DMS153 treated with DMSO at 0.1 percent for 48 hours (cell line): ENCODE data around the gene PNMA8C.
"Not testable (repeated sequence)": the region's sequence is repeated elsewhere in the genome, so short reads cannot be mapped to it uniquely, and the experiment has no call there.

Experiments
- DNase-seq: peaks from one replicate; lab custom pipeline; 2025; ENCODE audit not compliant: unreplicated experiment; lab: John Stamatoyannopoulos, UW

Gene PNMA8C

GRCh38 chr19:46447824-46448223 lies 19.1 kb upstream of the PNMA8C start:
- DNase-seq = no peak

GRCh38 chr19:46447006-46447405 lies 18.3 kb upstream of the PNMA8C start:
- DNase-seq = no peak

- no peak for DNase-seq
Observed at GRCh38 chr19:46446021-46446420, 17.3 kb upstream of the PNMA8C start.

- no peak for DNase-seq
Observed at GRCh38 chr19:46442808-46443450, 14.2 kb upstream of the PNMA8C start.

GRCh38 chr19:46441866-46442265 lies 13.1 kb upstream of the PNMA8C start:
- no peak for DNase-seq

GRCh38 chr19:46435689-46436088 lies 7.0 kb upstream of the PNMA8C start:
- not testable (repeated sequence) for DNase-seq

- DNase-seq = no peak
Observed at GRCh38 chr19:46435009-46435408, 6.3 kb upstream of the PNMA8C start.

GRCh38 chr19:46433470-46433869 lies 4.7 kb upstream of the PNMA8C start:
- DNase-seq = not testable (repeated sequence)

GRCh38 chr19:46431824-46432223 lies 3.1 kb upstream of the PNMA8C start:
- no peak for DNase-seq

- DNase-seq = no peak
Observed at GRCh38 chr19:46429999-46430398, 1.3 kb upstream of the PNMA8C start.

- DNase-seq = no peak
Observed at GRCh38 chr19:46427518-46428045, 1.2 kb downstream of the PNMA8C start.

GRCh38 chr19:46426506-46427162 lies 2.1 kb downstream of the PNMA8C start:
- DNase-seq = peak; percentile 41

- no peak for DNase-seq
Observed at GRCh38 chr19:46426035-46426505, 2.7 kb downstream of the PNMA8C start.

- no peak for DNase-seq
Observed at GRCh38 chr19:46423188-46423587, 5.5 kb downstream of the PNMA8C start.

GRCh38 chr19:46422344-46422743 lies 6.4 kb downstream of the PNMA8C start:
- no peak for DNase-seq

- no peak for DNase-seq
Observed at GRCh38 chr19:46420056-46420455, 8.7 kb downstream of the PNMA8C start.

GRCh38 chr19:46415804-46416709 lies 12.7 kb downstream of the PNMA8C start:
- DNase-seq = peak; percentile 80

- DNase-seq = not testable (repeated sequence)
Observed at GRCh38 chr19:46414899-46415298, 13.8 kb downstream of the PNMA8C start.

- DNase-seq = peak; percentile 29
Observed at GRCh38 chr19:46413262-46414031, 15.3 kb downstream of the PNMA8C start, which contains the start of gene CCDC8. Gene CCDC8, minus strand, starts transcription at chr19:46413564. Its CDS starts 754 bp downstream, at chr19:46412810.

- no peak for DNase-seq
Observed at GRCh38 chr19:46412650-46413261, 16.0 kb downstream of the PNMA8C start.
